HG02763 (cell line): ENCODE data around the gene CDK17.

Experiments
- ATAC-seq: cut with Tn5 transposase; IDR thresholded peaks from one replicate; pipeline ENCODE4 v1.9.1; 2021; ENCODE audit warnings: mild to moderate bottlenecking, moderate library complexity; ENCODE audit not compliant: unreplicated experiment

The CDK17 gene

GRCh38 chr12:96241846-96242256, 158.4 kb downstream of the CDK17 start:
- ATAC-seq, result no peak

GRCh38 chr12:96241431-96241830, 158.8 kb downstream of the CDK17 start:
- no peak for ATAC-seq

- ATAC-seq, result no peak
These were observed 159.6 kb downstream of the CDK17 start for GRCh38 chr12:96240656-96241055.

- no peak for ATAC-seq
These were observed 160.3 kb downstream of the CDK17 start for GRCh38 chr12:96239711-96240635.

GRCh38 chr12:96238336-96239047, 161.7 kb downstream of the CDK17 start:
- no peak for ATAC-seq

GRCh38 chr12:96237465-96238077, 162.7 kb downstream of the CDK17 start:
- ATAC-seq, result no peak

- no peak for ATAC-seq
These were observed 163.2 kb downstream of the CDK17 start for GRCh38 chr12:96237035-96237434.

GRCh38 chr12:96236221-96236822, 163.9 kb downstream of the CDK17 start:
- no peak for ATAC-seq

GRCh38 chr12:96235484-96235826, 164.8 kb downstream of the CDK17 start:
- ATAC-seq, result no peak

- ATAC-seq, result no peak
These were observed 165.4 kb downstream of the CDK17 start for GRCh38 chr12:96234591-96235483.

GRCh38 chr12:96233939-96234461, 166.2 kb downstream of the CDK17 start:
- ATAC-seq, result no peak

- no peak for ATAC-seq
These were observed 167.1 kb downstream of the CDK17 start for GRCh38 chr12:96233168-96233567.

- no peak for ATAC-seq
These were observed 169.6 kb downstream of the CDK17 start for GRCh38 chr12:96230646-96231045.

- no peak for ATAC-seq
These were observed 171.5 kb downstream of the CDK17 start for GRCh38 chr12:96228566-96229248.
